GM23338 (cell line): ENCODE data around the gene MIPEP. TPM values are rescaled to one million over a fixed set of nuclear protein-coding genes. Genes with fewer than 3 reads are reported as not detected.

Source experiments
- ATAC-seq: fragments of 200-7000 bp; cut with Tn5 transposase; 3 replicates; pipeline ENCODE4 v1.9.1; 2020
- DNase-seq: peaks from one replicate; pipeline ENCODE4 v3.0.0-alpha.2; 2015; ENCODE audit warnings: low spot score
- H2AFZ ChIP-seq: fragments of 200-600 bp; sonication (generic); 2 replicates; pipeline ENCODE4 v1.8.0; 2016; ENCODE audit warnings: antibody characterized with exemption, mild to moderate bottlenecking, moderate library complexity
- H3F3A ChIP-seq: fragments of 200-600 bp; sonication (generic); replicated peaks from 2 replicates; pipeline ENCODE4 v1.8.0; 2017; ENCODE audit warnings: antibody characterized with exemption, mixed run types, low read depth
- H3K27ac ChIP-seq: fragments of 200-600 bp; sonication (generic); 2 replicates; pipeline ENCODE4 v1.6.1; 2016; ENCODE audit warnings: low read depth
- H3K27me3 ChIP-seq: fragments of 200-600 bp; sonication (generic); 2 replicates; pipeline ENCODE4 v1.8.0; 2016; ENCODE audit warnings: mild to moderate bottlenecking, mixed run types, moderate library complexity; ENCODE audit not compliant: insufficient read depth
- H3K36me3 ChIP-seq: fragments of 200-600 bp; sonication (generic); 2 replicates; pipeline ENCODE4 v1.8.0; 2016; ENCODE audit warnings: mild to moderate bottlenecking; ENCODE audit not compliant: insufficient read depth
- H3K4me1 ChIP-seq: fragments of 200-600 bp; sonication (generic); 2 replicates; pipeline ENCODE4 v1.8.0; 2016; ENCODE audit warnings: mild to moderate bottlenecking, moderate library complexity; ENCODE audit not compliant: insufficient read depth
- H3K4me2 ChIP-seq: fragments of 200-600 bp; sonication (generic); 2 replicates; pipeline ENCODE4 v1.7.1; 2017; ENCODE audit warnings: mixed run types
- H3K4me3 ChIP-seq: fragments of 200-600 bp; sonication (generic); 2 replicates; pipeline ENCODE4 v1.6.1; 2016; ENCODE audit warnings: mixed run types
- H3K79me2 ChIP-seq: fragments of 200-600 bp; sonication (generic); replicated peaks from 2 replicates; pipeline ENCODE4 v1.8.0; 2017; ENCODE audit warnings: mild to moderate bottlenecking; ENCODE audit not compliant: insufficient read depth
- H3K9me2 ChIP-seq: fragments of 200-600 bp; sonication (generic); 2 replicates; pipeline ENCODE4 v1.8.0; 2017; ENCODE audit not compliant: insufficient read depth
- H4K20me1 ChIP-seq: fragments of 200-600 bp; sonication (generic); replicated peaks from 2 replicates; pipeline ENCODE4 v1.8.0; 2017; ENCODE audit warnings: mild to moderate bottlenecking; ENCODE audit not compliant: insufficient read depth
- H3K27ac Mint-ChIP-seq: 2 replicates; pipeline ENCODE4 v1.8.0; 2020; ENCODE audit warnings: inconsistent platforms, mild to moderate bottlenecking, moderate library complexity, mixed read lengths
- H3K27me3 Mint-ChIP-seq: 3 replicates; pipeline ENCODE4 v1.8.0; 2022; ENCODE audit warnings: low read depth, mild to moderate bottlenecking, moderate library complexity, mixed read lengths, inconsistent platforms; ENCODE audit not compliant: insufficient read depth, poor library complexity
- H3K36me3 Mint-ChIP-seq: 3 replicates; pipeline ENCODE4 v1.8.0; 2021; ENCODE audit warnings: low read depth, mild to moderate bottlenecking, inconsistent platforms, moderate library complexity, mixed read lengths
- H3K4me1 Mint-ChIP-seq: 3 replicates; pipeline ENCODE4 v1.8.0; 2020; ENCODE audit warnings: mild to moderate bottlenecking, inconsistent platforms, mixed read lengths
- H3K4me3 Mint-ChIP-seq: 3 replicates; pipeline ENCODE4 v1.8.0; 2021; ENCODE audit warnings: moderate library complexity, mild to moderate bottlenecking, inconsistent platforms, mixed read lengths
- H3K9me3 Mint-ChIP-seq: 3 replicates; pipeline ENCODE4 v1.8.0; 2020; ENCODE audit warnings: moderate library complexity, mild to moderate bottlenecking, inconsistent platforms, mixed read lengths
- CREB1 ChIP-seq: fragments of 250-450 bp; sonication (Bioruptor Pico); IDR thresholded peaks from 2 replicates; pipeline ENCODE4 v1.5.0; 2020; ENCODE audit warnings: low read depth, mild to moderate bottlenecking, moderate library complexity
- EZH2 ChIP-seq: fragments of 200-600 bp; sonication (generic); IDR thresholded peaks from one replicate; pipeline ENCODE4 v1.8.0; 2017; ENCODE audit warnings: antibody characterized with exemption, mild to moderate bottlenecking, low read depth; ENCODE audit not compliant: unreplicated experiment
- JUNB ChIP-seq: IDR thresholded peaks from one replicate; pipeline ENCODE4 v1.6.1; 2016; ENCODE audit warnings: antibody characterized with exemption; ENCODE audit not compliant: unreplicated experiment
- NANOG ChIP-seq: IDR thresholded peaks from 2 replicates; pipeline ENCODE4 v1.6.1; 2016; ENCODE audit warnings: antibody characterized with exemption, borderline replicate concordance
- STAT1 ChIP-seq: IDR thresholded peaks from one replicate; pipeline ENCODE4 v1.6.1; 2016; ENCODE audit warnings: antibody characterized with exemption; ENCODE audit not compliant: unreplicated experiment
- ZNF114 ChIP-seq: fragments of 250-450 bp; sonication (Bioruptor Pico); IDR thresholded peaks from 2 replicates; pipeline ENCODE4 v1.5.0; 2020; ENCODE audit warnings: mild to moderate bottlenecking, moderate library complexity
- polyA plus RNA-seq: library from polyadenylated mRNA; unstranded; fragments of >200 nt; fragmentation: Nextera tagmentation; extraction: Ambion mirVana; gene quantifications from 2 replicates; pipeline ENCODE4 v1.2.1, GENCODE V29; 2016
- total RNA-seq: library from RNA; depleted of rRNA; stranded (reverse); fragments of >200 nt; shearing (Covaris generic); gene quantifications from 2 replicates; pipeline ENCODE4 v1.2.3, GENCODE V29; 2014
- TF ChIP-seq, protein P1 (sequence below), 2 experiments: fragments of 200-600 bp in 1 of 2; sonication (generic) in 1 of 2; conservative IDR thresholded peaks; 2 replicates each; pipeline versions ENCODE4 v1.5.1 to v1.6.1; 2016 to 2017; ENCODE audit warnings: antibody characterized with exemption in 2 of 2, low read depth in 2 of 2, mild to moderate bottlenecking in 2 of 2, moderate library complexity in 1 of 2
- TF ChIP-seq, protein P2 (sequence below): IDR thresholded peaks from one replicate; pipeline ENCODE4 v1.6.1; 2018; ENCODE audit warnings: antibody characterized with exemption; ENCODE audit not compliant: unreplicated experiment
- TF ChIP-seq, protein P3 (sequence below): IDR thresholded peaks from 2 replicates; pipeline ENCODE4 v1.6.1; 2016; ENCODE audit warnings: antibody characterized with exemption

The MIPEP gene
- total and polyA plus RNA-seq, 2 experiments from 2014 or later: 20.8 to 22.5 TPM

DNA sequence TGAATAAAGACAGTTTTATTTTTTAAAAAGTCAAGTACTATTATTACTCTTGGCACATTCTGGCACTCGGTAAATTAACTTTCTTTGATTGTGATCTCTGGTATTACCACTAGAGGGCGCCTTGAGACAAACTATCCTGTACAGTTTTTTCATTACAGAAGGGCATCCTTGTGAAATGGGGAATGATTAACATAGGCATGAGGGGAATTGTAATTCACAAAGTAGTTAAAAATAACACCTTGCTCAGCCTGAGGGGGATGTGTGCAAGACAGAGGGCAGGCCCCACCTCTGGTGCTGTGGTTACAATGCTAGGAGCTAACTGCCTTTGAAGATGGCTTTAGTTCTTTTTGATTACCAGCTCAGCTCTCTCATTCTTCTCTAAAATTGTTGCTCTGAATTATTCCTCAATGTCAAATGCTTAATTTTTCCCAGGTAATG is 32.3 kb upstream of the MIPEP start:
- Mint-ChIP-seq H3K27ac (peak overlapping the region; percentile 68; the same call in 1 of the 2 replicates), H3K27me3 (peaks cover 1% of the 10 kb centered on the region), H3K9me3 (peaks cover 2% of the 10 kb centered on the region; the same call in 2 of the 3 replicates), H3K4me3 (no peak overlapping the region), H3K4me1 (peaks cover 19% of the 10 kb centered on the region), H3K36me3 (no peaks in the 10 kb centered on the region; the same call in 2 of the 3 replicates)
- peak overlapping the region; percentile 48 for H3K4me2 ChIP-seq
- TF ChIP-seq NANOG: 0 out of 2 replicates have a peak, but pooled peaks have one; percentile 28
- no peak for TF ChIP-seq EZH2
- TF ChIP-seq, protein P1, sequence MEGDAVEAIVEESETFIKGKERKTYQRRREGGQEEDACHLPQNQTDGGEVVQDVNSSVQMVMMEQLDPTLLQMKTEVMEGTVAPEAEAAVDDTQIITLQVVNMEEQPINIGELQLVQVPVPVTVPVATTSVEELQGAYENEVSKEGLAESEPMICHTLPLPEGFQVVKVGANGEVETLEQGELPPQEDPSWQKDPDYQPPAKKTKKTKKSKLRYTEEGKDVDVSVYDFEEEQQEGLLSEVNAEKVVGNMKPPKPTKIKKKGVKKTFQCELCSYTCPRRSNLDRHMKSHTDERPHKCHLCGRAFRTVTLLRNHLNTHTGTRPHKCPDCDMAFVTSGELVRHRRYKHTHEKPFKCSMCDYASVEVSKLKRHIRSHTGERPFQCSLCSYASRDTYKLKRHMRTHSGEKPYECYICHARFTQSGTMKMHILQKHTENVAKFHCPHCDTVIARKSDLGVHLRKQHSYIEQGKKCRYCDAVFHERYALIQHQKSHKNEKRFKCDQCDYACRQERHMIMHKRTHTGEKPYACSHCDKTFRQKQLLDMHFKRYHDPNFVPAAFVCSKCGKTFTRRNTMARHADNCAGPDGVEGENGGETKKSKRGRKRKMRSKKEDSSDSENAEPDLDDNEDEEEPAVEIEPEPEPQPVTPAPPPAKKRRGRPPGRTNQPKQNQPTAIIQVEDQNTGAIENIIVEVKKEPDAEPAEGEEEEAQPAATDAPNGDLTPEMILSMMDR (conservative IDR thresholded peaks at IDR 0.05; ENCODE audit: low read depth in 2 of 2): peak; percentile 74 to 99
- TF ChIP-seq, protein P2, sequence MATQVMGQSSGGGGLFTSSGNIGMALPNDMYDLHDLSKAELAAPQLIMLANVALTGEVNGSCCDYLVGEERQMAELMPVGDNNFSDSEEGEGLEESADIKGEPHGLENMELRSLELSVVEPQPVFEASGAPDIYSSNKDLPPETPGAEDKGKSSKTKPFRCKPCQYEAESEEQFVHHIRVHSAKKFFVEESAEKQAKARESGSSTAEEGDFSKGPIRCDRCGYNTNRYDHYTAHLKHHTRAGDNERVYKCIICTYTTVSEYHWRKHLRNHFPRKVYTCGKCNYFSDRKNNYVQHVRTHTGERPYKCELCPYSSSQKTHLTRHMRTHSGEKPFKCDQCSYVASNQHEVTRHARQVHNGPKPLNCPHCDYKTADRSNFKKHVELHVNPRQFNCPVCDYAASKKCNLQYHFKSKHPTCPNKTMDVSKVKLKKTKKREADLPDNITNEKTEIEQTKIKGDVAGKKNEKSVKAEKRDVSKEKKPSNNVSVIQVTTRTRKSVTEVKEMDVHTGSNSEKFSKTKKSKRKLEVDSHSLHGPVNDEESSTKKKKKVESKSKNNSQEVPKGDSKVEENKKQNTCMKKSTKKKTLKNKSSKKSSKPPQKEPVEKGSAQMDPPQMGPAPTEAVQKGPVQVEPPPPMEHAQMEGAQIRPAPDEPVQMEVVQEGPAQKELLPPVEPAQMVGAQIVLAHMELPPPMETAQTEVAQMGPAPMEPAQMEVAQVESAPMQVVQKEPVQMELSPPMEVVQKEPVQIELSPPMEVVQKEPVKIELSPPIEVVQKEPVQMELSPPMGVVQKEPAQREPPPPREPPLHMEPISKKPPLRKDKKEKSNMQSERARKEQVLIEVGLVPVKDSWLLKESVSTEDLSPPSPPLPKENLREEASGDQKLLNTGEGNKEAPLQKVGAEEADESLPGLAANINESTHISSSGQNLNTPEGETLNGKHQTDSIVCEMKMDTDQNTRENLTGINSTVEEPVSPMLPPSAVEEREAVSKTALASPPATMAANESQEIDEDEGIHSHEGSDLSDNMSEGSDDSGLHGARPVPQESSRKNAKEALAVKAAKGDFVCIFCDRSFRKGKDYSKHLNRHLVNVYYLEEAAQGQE: no peak
- ATAC-seq: peak; percentile 99
- H3K4me3 ChIP-seq: no peak overlapping the region
- no peaks in the 10 kb centered on the region for H4K20me1 ChIP-seq
- H3K27ac ChIP-seq: peak overlapping the region; percentile 70
- no peaks in the 10 kb centered on the region for H3K36me3 ChIP-seq
- DNase-seq: peak; percentile 90
- no peaks in the 10 kb centered on the region for H3K79me2 ChIP-seq
- H3K9me2 ChIP-seq: no peaks in the 10 kb centered on the region
- no peaks in the 10 kb centered on the region for H3F3A ChIP-seq
- no peak overlapping the region for H2AFZ ChIP-seq
- no peaks in the 10 kb centered on the region for H3K27me3 ChIP-seq
- peaks cover 12% of the 10 kb centered on the region for H3K4me1 ChIP-seq

DNA sequence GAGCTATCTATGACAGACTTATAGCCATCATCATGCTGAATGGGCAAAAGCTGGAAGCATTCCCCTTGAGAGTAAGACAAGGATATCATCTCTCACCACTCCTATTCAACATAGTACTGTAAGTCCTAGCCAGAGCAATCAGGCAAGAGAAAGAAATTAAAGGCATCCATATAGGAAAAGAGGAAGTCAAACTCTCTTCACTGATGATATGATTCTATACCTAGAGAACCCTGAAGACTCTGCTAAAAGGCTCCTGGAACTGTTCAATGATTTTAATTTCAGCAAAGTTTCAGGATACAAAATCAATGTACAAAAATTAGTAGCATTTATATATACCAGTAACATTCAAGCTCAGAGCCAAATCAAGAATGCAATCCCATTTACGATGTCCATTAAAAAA is 29.8 kb upstream of the MIPEP start:
- no peak overlapping the region for H3K27ac Mint-ChIP-seq
- H3K79me2 ChIP-seq: no peaks in the 10 kb centered on the region
- peaks cover 2% of the 10 kb centered on the region; the same call in 2 of the 3 replicates for H3K9me3 Mint-ChIP-seq
- no peak for TF ChIP-seq ZNF114 (CRISPR knock-in tag)
- no peak for TF ChIP-seq STAT1
- no peak for TF ChIP-seq CREB1
- TF ChIP-seq, protein P3, sequence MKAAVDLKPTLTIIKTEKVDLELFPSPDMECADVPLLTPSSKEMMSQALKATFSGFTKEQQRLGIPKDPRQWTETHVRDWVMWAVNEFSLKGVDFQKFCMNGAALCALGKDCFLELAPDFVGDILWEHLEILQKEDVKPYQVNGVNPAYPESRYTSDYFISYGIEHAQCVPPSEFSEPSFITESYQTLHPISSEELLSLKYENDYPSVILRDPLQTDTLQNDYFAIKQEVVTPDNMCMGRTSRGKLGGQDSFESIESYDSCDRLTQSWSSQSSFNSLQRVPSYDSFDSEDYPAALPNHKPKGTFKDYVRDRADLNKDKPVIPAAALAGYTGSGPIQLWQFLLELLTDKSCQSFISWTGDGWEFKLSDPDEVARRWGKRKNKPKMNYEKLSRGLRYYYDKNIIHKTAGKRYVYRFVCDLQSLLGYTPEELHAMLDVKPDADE: no peak
- no peak for TF ChIP-seq EZH2
- TF ChIP-seq JUNB: no peak

More for the DNA sequence above, 29.8 kb upstream of the MIPEP start:
- Histone ChIP-seq H3F3A (no peaks in the 10 kb centered on the region), H3K27ac (no peak overlapping the region), H3K36me3 (no peaks in the 10 kb centered on the region), H3K4me1 (peaks cover 12% of the 10 kb centered on the region), H3K27me3 (no peaks in the 10 kb centered on the region), H3K9me2 (no peaks in the 10 kb centered on the region), H3K4me2 (no peak overlapping the region), H2AFZ (no peak overlapping the region), H4K20me1 (no peaks in the 10 kb centered on the region), H3K4me3 (no peak overlapping the region)
- ATAC-seq (no peak), DNase-seq (no peak)
- no peaks in the 10 kb centered on the region for H3K27me3 Mint-ChIP-seq
- H3K4me1 Mint-ChIP-seq: peaks cover 19% of the 10 kb centered on the region
- no peak overlapping the region for H3K4me3 Mint-ChIP-seq
- no peaks in the 10 kb centered on the region; the same call in 2 of the 3 replicates for H3K36me3 Mint-ChIP-seq
